Chondrocyte (in vitro differentiated cells): ENCODE results near the gene STAM2. TPM values are rescaled to one million over a fixed set of nuclear protein-coding genes. Genes with fewer than 3 reads are reported as not detected.

Experiments used
- DNase-seq: peaks from one replicate; pipeline ENCODE4 v3.0.0; 2021; ENCODE audit warnings: mixed read lengths, low spot score
- H3K27ac Mint-ChIP-seq: one replicate; pipeline ENCODE4 v1.8.0; 2021; ENCODE audit warnings: mild to moderate bottlenecking, moderate library complexity, mixed read lengths; ENCODE audit not compliant: unreplicated experiment
- H3K27me3 Mint-ChIP-seq: 2 replicates; pipeline ENCODE4 v1.8.0; 2021; ENCODE audit warnings: low read depth, mixed read lengths
- H3K36me3 Mint-ChIP-seq: 2 replicates; pipeline ENCODE4 v1.8.0; 2021; ENCODE audit warnings: low read depth, mixed read lengths
- H3K4me1 Mint-ChIP-seq: 2 replicates; pipeline ENCODE4 v1.8.0; 2021; ENCODE audit warnings: low read depth, mild to moderate bottlenecking, mixed read lengths
- H3K4me3 Mint-ChIP-seq: one replicate; pipeline ENCODE4 v1.8.0; 2021; ENCODE audit warnings: mild to moderate bottlenecking, moderate library complexity, mixed read lengths; ENCODE audit not compliant: unreplicated experiment
- H3K9me3 Mint-ChIP-seq: 2 replicates; pipeline ENCODE4 v1.8.0; 2021; ENCODE audit warnings: low read depth, mixed read lengths
- total RNA-seq: library from RNA; stranded (reverse); gene quantifications from 3 replicates; pipeline ENCODE4 v1.2.1, GENCODE V29; 2021
- TF ChIP-seq, protein P1 (sequence below): fragments of 200-600 bp; sonication (generic); IDR thresholded peaks from 2 replicates; pipeline ENCODE4 v1.5.0; 2021; ENCODE audit warnings: antibody characterized with exemption, mild to moderate bottlenecking, moderate library complexity

STAM2 gene
- total RNA-seq, 1 donor from 2014 or later, result 34.7 TPM

DNA sequence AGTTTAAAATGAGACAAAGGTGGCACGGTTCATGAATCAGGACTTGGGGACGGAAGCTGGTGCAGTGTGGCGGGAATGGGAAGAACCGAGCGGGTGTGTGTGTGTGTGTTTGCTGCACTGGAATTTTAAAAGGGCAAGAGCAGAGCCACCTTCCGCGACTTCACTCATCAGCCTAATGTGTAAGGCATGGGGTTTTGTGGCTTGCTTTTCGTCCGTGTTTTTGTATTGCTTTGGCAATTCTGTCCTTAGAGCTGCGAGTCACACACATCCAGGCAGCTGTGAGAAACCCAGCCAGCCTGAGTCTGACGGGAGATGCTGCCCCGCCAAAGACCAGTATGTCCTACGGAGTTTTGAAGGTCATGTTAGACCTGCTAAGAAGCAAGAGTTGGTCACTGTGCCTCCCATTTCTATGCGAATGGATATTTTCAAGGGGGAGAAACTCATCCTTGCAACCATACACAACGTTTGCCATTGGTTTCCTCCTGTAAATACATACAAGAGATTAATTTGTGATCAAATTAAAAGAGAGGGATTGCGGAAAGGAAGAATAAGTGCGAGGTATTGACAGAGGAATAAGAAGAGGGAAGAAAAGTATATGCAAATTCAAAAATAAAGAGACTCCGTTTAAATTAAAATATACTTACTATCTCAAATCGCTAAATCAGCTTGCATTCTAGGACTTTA, 76.1 kb downstream of the STAM2 start:
- peak overlapping the region; percentile 3 for H3K27ac Mint-ChIP-seq

DNA sequence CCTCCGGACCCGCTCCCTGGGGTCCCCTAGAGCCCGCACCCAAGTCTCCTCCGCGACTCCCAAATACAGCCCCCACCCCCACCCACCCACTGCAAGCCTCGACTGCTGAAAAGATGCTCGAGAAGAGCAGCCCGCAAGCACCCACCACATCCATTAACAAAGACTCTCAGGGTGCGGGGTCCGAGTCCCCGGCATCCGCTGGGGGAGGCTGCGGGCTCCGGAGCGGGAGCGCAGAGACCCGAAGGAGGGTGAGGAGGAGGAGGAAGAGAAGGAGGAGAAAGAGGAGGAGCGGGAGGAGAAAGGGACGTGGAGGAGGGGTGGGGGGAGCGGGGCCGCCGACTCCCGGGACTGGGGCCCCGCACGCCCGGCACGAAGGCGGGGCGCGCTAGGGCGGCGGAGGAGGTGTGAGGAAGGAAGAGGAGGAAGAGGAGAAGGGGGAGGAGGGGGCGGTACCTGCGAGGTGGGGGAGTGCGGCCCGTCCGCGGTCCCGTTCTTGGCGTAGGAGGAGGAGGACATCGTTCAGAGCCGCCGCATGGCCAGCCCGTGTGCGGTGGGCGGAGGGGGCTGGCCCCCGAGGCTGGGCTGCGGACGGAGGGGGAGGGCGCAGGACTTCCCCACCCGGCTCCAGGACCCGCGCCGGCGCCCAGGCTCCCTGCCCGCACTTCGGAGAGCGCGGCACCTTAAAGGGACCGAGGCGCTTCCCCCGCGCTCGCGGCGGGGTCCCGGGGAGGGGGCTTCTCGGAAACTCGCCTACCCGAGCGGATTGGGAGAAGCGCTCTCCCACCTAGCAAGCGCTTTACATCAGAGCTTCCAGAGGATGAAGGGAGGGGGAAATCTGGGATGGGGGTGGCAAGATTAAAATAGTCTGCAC, 76.8 kb downstream of the STAM2 start, which contains the start of gene CACNB4:
Gene CACNB4 (minus strand): TSS at position 549 of the 871 bp plus-strand sequence.
- no peaks in the 10 kb centered on the region for H3K36me3 Mint-ChIP-seq
- TF ChIP-seq, protein P1, sequence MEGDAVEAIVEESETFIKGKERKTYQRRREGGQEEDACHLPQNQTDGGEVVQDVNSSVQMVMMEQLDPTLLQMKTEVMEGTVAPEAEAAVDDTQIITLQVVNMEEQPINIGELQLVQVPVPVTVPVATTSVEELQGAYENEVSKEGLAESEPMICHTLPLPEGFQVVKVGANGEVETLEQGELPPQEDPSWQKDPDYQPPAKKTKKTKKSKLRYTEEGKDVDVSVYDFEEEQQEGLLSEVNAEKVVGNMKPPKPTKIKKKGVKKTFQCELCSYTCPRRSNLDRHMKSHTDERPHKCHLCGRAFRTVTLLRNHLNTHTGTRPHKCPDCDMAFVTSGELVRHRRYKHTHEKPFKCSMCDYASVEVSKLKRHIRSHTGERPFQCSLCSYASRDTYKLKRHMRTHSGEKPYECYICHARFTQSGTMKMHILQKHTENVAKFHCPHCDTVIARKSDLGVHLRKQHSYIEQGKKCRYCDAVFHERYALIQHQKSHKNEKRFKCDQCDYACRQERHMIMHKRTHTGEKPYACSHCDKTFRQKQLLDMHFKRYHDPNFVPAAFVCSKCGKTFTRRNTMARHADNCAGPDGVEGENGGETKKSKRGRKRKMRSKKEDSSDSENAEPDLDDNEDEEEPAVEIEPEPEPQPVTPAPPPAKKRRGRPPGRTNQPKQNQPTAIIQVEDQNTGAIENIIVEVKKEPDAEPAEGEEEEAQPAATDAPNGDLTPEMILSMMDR, result no peak
- no peaks in the 10 kb centered on the region for H3K9me3 Mint-ChIP-seq
- H3K27ac Mint-ChIP-seq, result peak within 1 kb of the TSS; percentile 49
- H3K4me1 Mint-ChIP-seq, result peaks cover 19% of the 10 kb centered on the region
- peaks cover 18% of the 10 kb centered on the region for H3K27me3 Mint-ChIP-seq
- H3K4me3 Mint-ChIP-seq, result peak within 1 kb of the TSS; percentile 77
- no peak for DNase-seq

More for the DNA sequence above, 76.1 kb downstream of the STAM2 start:
- H3K4me1 Mint-ChIP-seq, result peaks cover 19% of the 10 kb centered on the region
- peak overlapping the region; percentile 77 for H3K4me3 Mint-ChIP-seq
- peaks cover 16% of the 10 kb centered on the region for H3K27me3 Mint-ChIP-seq
- DNase-seq, result no peak
- no peaks in the 10 kb centered on the region for H3K9me3 Mint-ChIP-seq
- TF ChIP-seq, protein P1, result no peak
- H3K36me3 Mint-ChIP-seq, result no peaks in the 10 kb centered on the region

DNA sequence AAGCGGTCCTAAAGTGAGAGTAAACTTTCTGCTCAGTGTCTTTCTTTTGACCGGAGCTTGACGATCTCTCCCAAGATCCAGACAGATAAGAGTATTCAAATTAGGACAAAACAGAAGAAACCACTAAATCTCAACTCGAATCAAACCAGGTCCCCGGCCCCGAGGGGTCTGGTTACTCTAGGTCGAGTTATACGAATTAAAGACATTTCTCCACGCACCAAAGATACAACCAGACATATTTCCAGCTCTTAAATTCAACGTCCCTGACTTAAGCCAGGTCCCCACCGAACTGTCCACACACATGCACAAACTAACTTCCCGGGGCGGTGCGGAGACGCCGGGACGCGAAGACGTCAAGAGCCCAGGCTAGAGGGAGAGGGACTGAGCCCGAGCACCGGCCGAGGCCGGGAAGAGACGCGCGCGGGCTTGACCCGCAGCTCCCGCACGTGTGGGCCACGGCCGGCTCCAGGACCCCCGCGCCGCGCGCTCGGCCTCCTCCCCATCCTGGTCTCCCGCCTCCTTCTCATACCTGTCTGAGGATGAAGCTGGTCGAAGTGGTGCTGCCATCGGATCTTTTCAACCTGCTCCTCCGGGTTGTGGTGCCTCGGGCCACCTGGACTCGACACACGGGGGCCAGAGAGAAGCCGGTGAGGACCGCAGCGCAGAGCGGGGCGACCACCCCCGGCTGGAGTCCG, 77.6 kb downstream of the STAM2 start:
- H3K27ac Mint-ChIP-seq, result peak overlapping the region; percentile 49
- H3K4me3 Mint-ChIP-seq, result peak overlapping the region; percentile 77
- TF ChIP-seq, protein P1, result no peak
- DNase-seq, result no peak
- H3K27me3 Mint-ChIP-seq, result peaks cover 18% of the 10 kb centered on the region
- no peaks in the 10 kb centered on the region for H3K9me3 Mint-ChIP-seq
- H3K36me3 Mint-ChIP-seq, result no peaks in the 10 kb centered on the region
- H3K4me1 Mint-ChIP-seq, result peaks cover 19% of the 10 kb centered on the region

DNA sequence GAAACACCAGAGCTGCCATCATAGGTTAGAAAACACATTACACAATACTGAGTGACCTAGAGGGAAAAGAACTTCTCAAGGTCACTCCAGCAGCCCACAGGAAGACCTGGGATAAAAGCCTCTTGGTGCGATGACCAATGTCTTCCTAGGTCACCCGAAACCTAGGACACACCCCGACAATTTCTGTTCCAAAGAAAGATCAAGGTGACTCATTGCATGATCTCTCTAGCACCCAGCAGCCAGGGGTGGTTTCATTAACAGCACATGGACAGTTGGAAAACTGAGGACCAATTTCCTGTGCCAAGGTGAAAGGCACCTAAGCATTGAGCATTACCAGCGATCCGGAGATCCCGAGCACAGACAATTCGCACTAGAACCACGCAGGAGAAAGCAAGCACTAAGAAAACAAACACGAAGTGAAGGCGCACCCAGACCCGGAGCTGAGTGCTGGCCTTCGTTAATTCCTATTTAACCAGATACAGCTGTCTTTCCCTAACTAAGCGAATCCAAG, 78.2 kb downstream of the STAM2 start:
- TF ChIP-seq, protein P1, result no peak
- peaks cover 19% of the 10 kb centered on the region for H3K4me1 Mint-ChIP-seq
- peaks cover 18% of the 10 kb centered on the region for H3K27me3 Mint-ChIP-seq
- H3K9me3 Mint-ChIP-seq, result no peaks in the 10 kb centered on the region
- no peak overlapping the region for H3K27ac Mint-ChIP-seq
- H3K4me3 Mint-ChIP-seq, result peak overlapping the region; percentile 77
- no peak for DNase-seq
- H3K36me3 Mint-ChIP-seq, result no peaks in the 10 kb centered on the region

DNA sequence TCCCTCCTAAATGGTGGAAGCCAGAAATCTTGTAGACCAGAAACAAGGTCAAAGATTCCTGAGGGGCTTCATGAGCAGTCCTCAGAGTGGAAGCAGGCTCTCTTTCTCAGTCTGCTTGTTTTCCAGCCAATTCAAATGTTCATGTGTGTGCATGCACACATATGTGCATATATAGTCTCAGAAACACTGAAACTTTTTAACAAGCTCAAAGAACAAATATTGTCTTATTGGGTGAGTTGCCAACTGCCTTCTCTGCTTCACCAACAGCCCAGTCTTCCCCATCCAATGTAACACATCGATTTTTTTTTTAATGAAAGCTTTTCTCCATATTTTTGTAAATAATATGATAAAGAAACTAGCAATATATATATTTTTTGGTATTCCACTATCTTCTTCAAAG, 80.4 kb downstream of the STAM2 start:
- H3K27ac Mint-ChIP-seq, result no peak overlapping the region
- peaks cover 15% of the 10 kb centered on the region for H3K27me3 Mint-ChIP-seq

More for the DNA sequence above, 80.4 kb downstream of the STAM2 start:
- no peak for DNase-seq
- H3K4me3 Mint-ChIP-seq, result no peak overlapping the region
- H3K4me1 Mint-ChIP-seq, result peaks cover 17% of the 10 kb centered on the region
- H3K36me3 Mint-ChIP-seq, result no peaks in the 10 kb centered on the region
- no peaks in the 10 kb centered on the region for H3K9me3 Mint-ChIP-seq
- TF ChIP-seq, protein P1, result no peak
